HepG2 (cell line): ENCODE results near the gene SPATA33.

Experiments used
- CBX5 ChIP-seq: sonication (generic); formaldehyde crosslinking; IDR thresholded peaks from 2 replicates; pipeline ENCODE4 v1.4.0; 2020; ENCODE audit warnings: missing genetic modification reagents, borderline replicate concordance
- EP300 ChIP-seq, 3 experiments: sonication (generic) in 1 of 3; formaldehyde crosslinking in 1 of 3; IDR thresholded peaks; 2 replicates each; pipeline versions ENCODE4 v1.5.1 to v1.6.1; 2011 to 2020; ENCODE audit warnings: low read depth in 2 of 3, low read length in 2 of 3, borderline replicate concordance in 1 of 3, improper control_type of control experiment in 1 of 3, mild to moderate bottlenecking in 1 of 3, missing genetic modification reagents in 1 of 3, moderate library complexity in 1 of 3
- FOXK2 ChIP-seq: fragments of 450-650 bp; IDR thresholded peaks from 2 replicates; pipeline ENCODE4 v1.6.1; 2016
- JUN ChIP-seq: sonication (generic); formaldehyde crosslinking; IDR thresholded peaks from 2 replicates; pipeline ENCODE4 v1.4.0; 2020; ENCODE audit warnings: mild to moderate bottlenecking, missing genetic modification reagents
- MEIS2 ChIP-seq: sonication (generic); formaldehyde crosslinking; IDR thresholded peaks from 2 replicates; pipeline ENCODE4 v1.9.0; 2021; ENCODE audit warnings: mild to moderate bottlenecking, missing genetic modification reagents
- NFE2L1 ChIP-seq: sonication (generic); formaldehyde crosslinking; IDR thresholded peaks from 2 replicates; pipeline ENCODE4 v1.4.0; 2020; ENCODE audit warnings: missing genetic modification reagents, mild to moderate bottlenecking, borderline replicate concordance
- POLR2A ChIP-seq, 2 experiments: IDR thresholded peaks; 2 replicates each; pipeline ENCODE4 v1.6.1; 2011; ENCODE audit warnings: low read depth in 2 of 2, low read length in 2 of 2, mild to moderate bottlenecking in 1 of 2, moderate library complexity in 1 of 2; ENCODE audit not compliant: insufficient read depth in 1 of 2
- RFX1 ChIP-seq: fragments of 450-650 bp; IDR thresholded peaks from 2 replicates; pipeline ENCODE4 v1.6.1; 2017
- TF ChIP-seq, protein P1 (sequence below): sonication (generic); formaldehyde crosslinking; IDR thresholded peaks from 2 replicates; pipeline ENCODE4 v1.4.0; 2020; ENCODE audit warnings: missing genetic modification reagents
- TF ChIP-seq, protein P2 (sequence below): sonication (generic); formaldehyde crosslinking; IDR thresholded peaks from 2 replicates; pipeline ENCODE4 v1.4.0; 2020; ENCODE audit warnings: low read depth, mild to moderate bottlenecking, missing genetic modification reagents

DNA sequence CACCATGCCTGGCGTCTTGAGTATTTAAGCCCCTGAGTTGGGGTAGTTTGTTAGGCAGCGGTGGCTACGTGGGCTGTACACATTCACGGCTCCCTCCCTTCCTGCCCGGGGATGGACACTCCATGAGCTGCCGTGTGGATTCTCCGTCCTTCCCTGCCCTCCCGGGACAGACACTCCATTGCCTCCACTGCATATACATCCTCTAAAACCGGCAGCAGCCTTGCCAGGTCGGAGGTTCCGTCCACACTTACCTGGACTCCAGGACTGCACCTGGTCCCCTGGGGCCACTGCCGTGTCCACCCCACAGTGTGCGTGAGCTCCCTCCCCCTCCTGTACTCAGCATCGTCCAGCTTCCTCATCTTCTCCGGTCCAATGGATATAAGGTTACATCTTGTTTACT lies 47.4 kb downstream of the SPATA33 start:
- TF ChIP-seq FOXK2 (no peak), JUN (no peak), EP300 (IDR thresholded peaks at IDR 0.05; ENCODE audit: low read depth in 2 of 2, low read length in 2 of 2) (no peak), EP300 (CRISPR knock-in tag; IDR thresholded peaks at IDR 0.05; ENCODE audit: borderline replicate concordance) (no peak), RFX1 (no peak), POLR2A (IDR thresholded peaks at IDR 0.05; ENCODE audit: insufficient read depth in 1 of 2, low read depth in 2 of 2, low read length in 2 of 2) (no peak), MEIS2 (CRISPR knock-in tag) (no peak), CBX5 (CRISPR knock-in tag) (no peak), NFE2L1 (CRISPR knock-in tag) (no peak)
- TF ChIP-seq, protein P1, sequence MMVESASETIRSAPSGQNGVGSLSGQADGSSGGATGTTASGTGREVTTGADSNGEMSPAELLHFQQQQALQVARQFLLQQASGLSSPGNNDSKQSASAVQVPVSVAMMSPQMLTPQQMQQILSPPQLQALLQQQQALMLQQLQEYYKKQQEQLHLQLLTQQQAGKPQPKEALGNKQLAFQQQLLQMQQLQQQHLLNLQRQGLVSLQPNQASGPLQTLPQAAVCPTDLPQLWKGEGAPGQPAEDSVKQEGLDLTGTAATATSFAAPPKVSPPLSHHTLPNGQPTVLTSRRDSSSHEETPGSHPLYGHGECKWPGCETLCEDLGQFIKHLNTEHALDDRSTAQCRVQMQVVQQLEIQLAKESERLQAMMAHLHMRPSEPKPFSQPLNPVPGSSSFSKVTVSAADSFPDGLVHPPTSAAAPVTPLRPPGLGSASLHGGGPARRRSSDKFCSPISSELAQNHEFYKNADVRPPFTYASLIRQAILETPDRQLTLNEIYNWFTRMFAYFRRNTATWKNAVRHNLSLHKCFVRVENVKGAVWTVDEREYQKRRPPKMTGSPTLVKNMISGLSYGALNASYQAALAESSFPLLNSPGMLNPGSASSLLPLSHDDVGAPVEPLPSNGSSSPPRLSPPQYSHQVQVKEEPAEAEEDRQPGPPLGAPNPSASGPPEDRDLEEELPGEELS (CRISPR knock-in tag), result no peak
- TF ChIP-seq, protein P2, sequence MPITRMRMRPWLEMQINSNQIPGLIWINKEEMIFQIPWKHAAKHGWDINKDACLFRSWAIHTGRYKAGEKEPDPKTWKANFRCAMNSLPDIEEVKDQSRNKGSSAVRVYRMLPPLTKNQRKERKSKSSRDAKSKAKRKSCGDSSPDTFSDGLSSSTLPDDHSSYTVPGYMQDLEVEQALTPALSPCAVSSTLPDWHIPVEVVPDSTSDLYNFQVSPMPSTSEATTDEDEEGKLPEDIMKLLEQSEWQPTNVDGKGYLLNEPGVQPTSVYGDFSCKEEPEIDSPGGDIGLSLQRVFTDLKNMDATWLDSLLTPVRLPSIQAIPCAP (CRISPR knock-in tag), result no peak
